HEK293T (cell line): ENCODE results near the gene PLEKHA6.

Experiments
- CTCF ChIA-PET: fragments of 350-600 bp; formaldehyde crosslinking; extraction: SDS; loops from one replicate; lab custom pipeline; 2021; ENCODE audit warnings: antibody characterized with exemption, inconsistent platforms; lab: Yijun Ruan, JAX
- POLR2A ChIA-PET: fragments of 350-600 bp; formaldehyde crosslinking; extraction: SDS; loops from one replicate; lab custom pipeline; 2020; ENCODE audit warnings: antibody characterized with exemption, inconsistent platforms; lab: Yijun Ruan, JAX
- DNase-seq: peaks from one replicate; pipeline ENCODE4 v3.0.0; 2012; ENCODE audit warnings: mixed read lengths; ENCODE audit errors: extremely low spot score
- ARNT ChIP-seq: fragments of 450-650 bp; IDR thresholded peaks from 2 replicates; pipeline ENCODE4 v1.6.1; 2017; ENCODE audit warnings: mild to moderate bottlenecking
- BHLHE40 ChIP-seq: fragments of 450-650 bp; IDR thresholded peaks from 2 replicates; pipeline ENCODE4 v1.6.1; 2016; ENCODE audit warnings: mild to moderate bottlenecking, moderate library complexity, borderline replicate concordance
- CTBP1 ChIP-seq: fragments of 450-650 bp; IDR thresholded peaks from 2 replicates; pipeline ENCODE4 v1.6.1; 2016; ENCODE audit warnings: borderline replicate concordance
- ELF4 ChIP-seq: fragments of 450-650 bp; IDR thresholded peaks from 2 replicates; pipeline ENCODE4 v1.6.1; 2017; ENCODE audit warnings: antibody characterized with exemption
- FOXA1 ChIP-seq: fragments of 450-650 bp; IDR thresholded peaks from 2 replicates; pipeline ENCODE4 v1.6.1; 2016; ENCODE audit warnings: mild to moderate bottlenecking
- FOXK2 ChIP-seq: fragments of 450-650 bp; IDR thresholded peaks from 2 replicates; pipeline ENCODE4 v1.6.1; 2016; ENCODE audit warnings: mild to moderate bottlenecking
- FOXM1 ChIP-seq: fragments of 450-650 bp; IDR thresholded peaks from 2 replicates; pipeline ENCODE4 v1.6.1; 2017; ENCODE audit warnings: mild to moderate bottlenecking, borderline replicate concordance
- HDGF ChIP-seq: fragments of 450-650 bp; IDR thresholded peaks from 2 replicates; pipeline ENCODE4 v1.6.1; 2017; ENCODE audit warnings: antibody characterized with exemption, borderline replicate concordance
- L3MBTL2 ChIP-seq: fragments of 450-650 bp; conservative IDR thresholded peaks from 2 replicates; pipeline ENCODE4 v1.6.1; 2016; ENCODE audit warnings: mild to moderate bottlenecking
- LEF1 ChIP-seq: fragments of 450-650 bp; IDR thresholded peaks from 2 replicates; pipeline ENCODE4 v1.6.1; 2017; ENCODE audit warnings: mild to moderate bottlenecking, borderline replicate concordance
- NFRKB ChIP-seq: fragments of 450-650 bp; IDR thresholded peaks from 2 replicates; pipeline ENCODE4 v1.6.1; 2016; ENCODE audit warnings: mild to moderate bottlenecking, moderate library complexity
- PKNOX1 ChIP-seq: fragments of 450-650 bp; IDR thresholded peaks from 2 replicates; pipeline ENCODE4 v1.6.1; 2016
- SP1 ChIP-seq: fragments of 450-650 bp; IDR thresholded peaks from 2 replicates; pipeline ENCODE4 v1.6.1; 2017
- TARDBP ChIP-seq: fragments of 450-650 bp; IDR thresholded peaks from 2 replicates; pipeline ENCODE4 v1.6.1; 2016
- ZNF384 ChIP-seq: fragments of 450-650 bp; IDR thresholded peaks from 2 replicates; pipeline ENCODE4 v1.6.1; 2016

PLEKHA6 gene

GRCh38 chr1:204376465-204376864 is 16.7 kb upstream of the PLEKHA6 start:
- ChIA-PET CTCF (no interaction called here), POLR2A (no interaction called here)
- TF ChIP-seq CTBP1: no peak
- TF ChIP-seq L3MBTL2: no peak
- TF ChIP-seq HDGF: no peak
- no peak for TF ChIP-seq ZNF384
- TF ChIP-seq PKNOX1: no peak
- TF ChIP-seq LEF1: no peak
- TF ChIP-seq FOXA1: no peak
- no peak for TF ChIP-seq SP1
- TF ChIP-seq ELF4: no peak
- TF ChIP-seq BHLHE40: no peak
- no peak for DNase-seq

- DNase-seq: no peak
- ChIA-PET CTCF (no interaction called here), POLR2A (no interaction called here)
- TF ChIP-seq LEF1 (no peak), HDGF (no peak), TARDBP (no peak), SP1 (no peak), PKNOX1 (no peak), FOXM1 (no peak)
These were observed 14.2 kb upstream of the PLEKHA6 start for GRCh38 chr1:204373911-204374310.

GRCh38 chr1:204370176-204370575 is 10.4 kb upstream of the PLEKHA6 start:
- ChIA-PET CTCF (no interaction called here), POLR2A (no interaction called here)
- TF ChIP-seq BHLHE40: no peak
- TF ChIP-seq ELF4: no peak
- TF ChIP-seq ARNT: no peak
- TF ChIP-seq FOXK2: no peak
- no peak for TF ChIP-seq ZNF384
- TF ChIP-seq TARDBP: no peak
- TF ChIP-seq SP1: no peak
- TF ChIP-seq NFRKB: no peak
- TF ChIP-seq PKNOX1: no peak
- no peak for TF ChIP-seq FOXA1
- no peak for TF ChIP-seq LEF1
- no peak for DNase-seq

GRCh38 chr1:204368996-204369726 is 9.4 kb upstream of the PLEKHA6 start:
- CTCF ChIA-PET: interaction anchor here (0.8 kb wide), 1 partner anchor 112 kb away, joined by 3 read pairs; no protein-coding TSS in a partner anchor
- DNase-seq: no peak
- POLR2A ChIA-PET: no interaction called here
- no peak for TF ChIP-seq LEF1

- CTCF ChIA-PET: no interaction called here
These were observed 8.2 kb upstream of the PLEKHA6 start for GRCh38 chr1:204367956-204368355.

GRCh38 chr1:204367193-204367858 is 7.6 kb upstream of the PLEKHA6 start:
- no peak for DNase-seq
- ChIA-PET CTCF (interaction anchor here (0.6 to 0.8 kb wide), 2 partner anchors 24 to 204 kb away, joined by 3 read pairs; no protein-coding TSS in a partner anchor), POLR2A (no interaction called here)
- TF ChIP-seq FOXK2: no peak
- TF ChIP-seq NFRKB: no peak
- no peak for TF ChIP-seq L3MBTL2
- no peak for TF ChIP-seq ARNT
- TF ChIP-seq SP1: no peak
- TF ChIP-seq FOXA1: no peak
- no peak for TF ChIP-seq PKNOX1
- no peak for TF ChIP-seq ZNF384
- TF ChIP-seq ELF4: no peak

More at GRCh38 chr1:204367956-204368355, 8.2 kb upstream of the PLEKHA6 start:
- no peak for TF ChIP-seq CTBP1
- TF ChIP-seq SP1: no peak
- no peak for DNase-seq
- POLR2A ChIA-PET: no interaction called here
